ENCODE measurements around the gene INHBC. TPM values are rescaled to one million over a fixed set of nuclear protein-coding genes. Genes with fewer than 3 reads are reported as not detected.
"Not testable (repeated sequence)": the region's sequence is repeated elsewhere in the genome, so short reads cannot be mapped to it uniquely, and the experiment has no call there.

INHBC gene
- total and polyA plus RNA-seq, 7 experiments from 2014 or later, result 0.16 TPM; not detected in 6

DNA sequence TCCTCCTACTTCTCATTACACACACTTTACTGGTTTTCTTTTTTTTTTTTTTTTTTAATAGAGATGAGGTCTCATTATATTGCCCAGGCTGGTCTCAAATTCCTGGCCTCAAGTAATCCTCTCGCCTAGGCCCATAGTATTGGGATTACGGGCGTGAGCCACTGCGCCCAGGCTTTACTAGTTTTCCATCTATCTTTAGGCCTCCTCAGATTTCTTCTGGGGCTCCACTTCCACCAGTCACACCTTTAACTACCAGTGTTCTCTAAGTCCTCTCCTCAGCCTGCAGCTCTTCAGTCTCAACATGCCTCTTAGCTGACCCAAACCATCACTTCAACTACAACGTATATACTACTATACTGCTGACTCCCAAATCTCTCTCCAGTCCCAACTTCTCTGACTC lies 14.1 kb upstream of the INHBC start:
- Histone ChIP-seq H3K27ac (ENCODE audit: low read depth, low read length) (no peak overlapping the region), H3K36me3 (ENCODE audit: control insufficient read depth in 2 of 3, insufficient read depth in 3 of 3, low read length in 3 of 3) (peaks cover 4 to 16% (median 6%) of the 10 kb centered on the region in 3 experiments), H3K9me3 (ENCODE audit: control insufficient read depth in 2 of 3, low read length in 3 of 3) (no peaks in the 10 kb centered on the region), H3K4me1 (ENCODE audit: control insufficient read depth in 2 of 2, insufficient read depth in 2 of 2, low read length in 2 of 2) (peaks cover 0 to 11% of the 10 kb centered on the region in 2 donors), H3K27me3 (ENCODE audit: control insufficient read depth in 2 of 2, insufficient read depth in 2 of 2, low read length in 2 of 2) (no peaks in the 10 kb centered on the region), H3K4me3 (ENCODE audit: low read length) (no peak overlapping the region)
- ChIA-PET POLR2A (interaction anchor here (0.7 to 1.8 kb wide), 2 partner anchors 10 to 31 kb away, joined by 3 to 6 read pairs; no protein-coding TSS in a partner anchor), CTCF (no interaction called here)
- H3K4me1 Mint-ChIP-seq, result peaks cover 8 to 60% (median 53%) of the 10 kb centered on the region in 7 donors
- peak overlapping the region in 5 of 9 donors; percentile 1 to 75 (median 51) for H3K27ac Mint-ChIP-seq
- H3K9me3 Mint-ChIP-seq, result peaks cover 0 to 1% (median 0%) of the 10 kb centered on the region in 11 donors
- intact Hi-C loops (cut with micrococcal nuclease), result no loop called here
- H3K4me3 Mint-ChIP-seq, result no peak overlapping the region
- H3K27me3 Mint-ChIP-seq, result no peaks in the 10 kb centered on the region
- peaks cover 0 to 26% (median 10%) of the 10 kb centered on the region in 5 donors for H3K36me3 Mint-ChIP-seq
- ATAC-seq (no peak), DNase-seq (no peak)

DNA sequence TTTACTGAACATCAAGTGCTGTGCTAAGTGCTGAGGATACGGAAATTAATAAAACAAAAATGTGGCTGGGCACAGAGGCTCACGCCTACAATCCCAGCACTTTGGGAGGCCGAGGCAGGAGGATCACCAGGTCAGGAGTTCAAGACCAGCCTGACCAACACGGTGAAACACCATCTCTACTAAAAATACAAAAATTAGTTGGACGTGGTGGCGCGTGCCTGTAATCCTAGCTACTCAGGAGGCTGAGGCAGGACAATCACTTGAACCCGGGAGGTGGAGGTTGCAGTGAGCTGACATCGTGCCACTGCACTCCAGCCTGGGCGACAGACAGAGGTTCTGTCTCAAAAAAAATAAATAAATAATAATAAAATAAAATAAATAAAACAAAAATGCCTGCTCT lies 7.6 kb upstream of the INHBC start:
- H3K27me3 ChIP-seq (ENCODE audit: control insufficient read depth in 2 of 2, insufficient read depth in 2 of 2, low read length in 2 of 2); CTCF ChIA-PET; DNase-seq; ATAC-seq; H3K9me3 Mint-ChIP-seq; H3K4me3 Mint-ChIP-seq; intact Hi-C loops (cut with micrococcal nuclease); H3K27ac ChIP-seq (ENCODE audit: low read depth, low read length); H3K9me3 ChIP-seq (ENCODE audit: control insufficient read depth in 2 of 3, low read length in 3 of 3); POLR2A ChIA-PET; H3K4me3 ChIP-seq (ENCODE audit: low read length); H3K27me3 Mint-ChIP-seq: not testable (repeated sequence)
- H3K27ac Mint-ChIP-seq, result peak overlapping the region in 2 of 9 donors; percentile 57 to 62
- peaks cover 26 to 62% (median 52%) of the 10 kb centered on the region in 7 donors for H3K4me1 Mint-ChIP-seq
- H3K36me3 ChIP-seq (ENCODE audit: control insufficient read depth in 2 of 3, insufficient read depth in 3 of 3, low read length in 3 of 3), result peaks cover 0 to 14% (median 4%) of the 10 kb centered on the region in 3 experiments
- H3K36me3 Mint-ChIP-seq, result peaks cover 0 to 27% (median 11%) of the 10 kb centered on the region in 5 donors
- peaks cover 8 to 17% of the 10 kb centered on the region in 2 donors for H3K4me1 ChIP-seq (ENCODE audit: control insufficient read depth in 2 of 2, insufficient read depth in 2 of 2, low read length in 2 of 2)

DNA sequence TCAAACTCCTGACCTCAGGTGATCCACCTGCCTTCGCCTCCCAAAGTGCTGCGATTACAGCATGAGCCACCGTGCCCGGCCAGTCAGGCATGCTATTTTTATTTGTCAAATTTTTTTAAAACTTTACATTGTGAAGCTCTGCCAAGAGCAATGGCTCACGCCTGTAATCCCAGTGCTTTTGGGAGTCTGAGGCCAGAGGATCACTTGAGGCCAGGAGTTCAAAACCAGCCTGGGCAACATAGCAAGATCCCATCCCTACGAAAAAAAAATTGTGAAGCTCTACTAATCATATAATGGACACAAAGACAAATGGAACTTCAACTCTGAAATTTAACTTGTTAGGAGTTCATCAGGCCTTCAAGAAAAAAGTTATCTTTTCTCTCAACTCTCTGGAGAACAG lies 5.6 kb upstream of the INHBC start:
- H3K36me3 Mint-ChIP-seq, result peaks cover 0 to 15% (median 5%) of the 10 kb centered on the region in 5 donors

DNA sequence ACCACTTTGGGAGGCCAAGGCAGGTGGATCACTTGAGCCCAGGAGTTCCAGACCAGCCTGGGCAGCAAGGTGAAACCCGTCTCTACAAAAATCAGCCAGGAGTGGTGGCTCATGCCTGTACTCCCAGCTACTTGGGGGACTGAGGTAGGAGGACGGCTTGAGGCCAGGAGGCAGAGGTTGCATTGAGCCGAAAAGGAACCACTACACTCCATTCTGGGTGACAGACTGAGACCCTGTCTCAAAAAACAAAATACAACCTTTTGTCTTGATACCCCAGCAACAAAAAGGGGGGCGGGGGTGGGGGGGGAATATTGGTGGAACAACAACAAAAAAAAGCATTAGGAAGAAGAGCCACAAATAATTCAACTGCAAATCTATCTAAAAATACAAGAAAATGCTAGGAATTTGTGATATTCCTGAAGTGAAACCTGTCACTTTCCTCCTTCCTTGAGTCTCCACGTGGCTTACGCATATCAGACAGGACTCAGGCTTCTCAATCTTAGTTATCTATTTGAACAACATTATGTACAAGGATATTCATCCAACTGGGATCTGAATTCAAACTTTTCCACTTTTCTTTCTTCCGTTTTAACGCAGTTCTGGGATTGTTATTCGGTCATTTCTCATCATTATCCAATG lies 5.0 kb upstream of the INHBC start:
- ATAC-seq (no peak), DNase-seq (no peak)
- ChIA-PET POLR2A (interaction anchor here (0.7 to 1.2 kb wide), 9 partner anchors 8 to 200 kb away, joined by 3 to 6 read pairs (median 5); partner anchors contain the start of genes GLI1, MARS1, PIP4K2C and SHMT2), CTCF (interaction anchor here (1.5 kb wide), 1 partner anchor 31 kb away, joined by 4 read pairs; no protein-coding TSS in a partner anchor)
- Mint-ChIP-seq H3K4me1 (peaks cover 23 to 52% (median 42%) of the 10 kb centered on the region in 7 donors), H3K9me3 (peaks cover 0 to 4% (median 0%) of the 10 kb centered on the region in 11 donors), H3K4me3 (peak overlapping the region; percentile 84 to 100 (median 96)), H3K27ac (peak overlapping the region; percentile 97 to 100 (median 98)), H3K36me3 (peaks cover 0 to 10% (median under 1%) of the 10 kb centered on the region in 5 donors), H3K27me3 (no peaks in the 10 kb centered on the region)
- intact Hi-C loops (cut with micrococcal nuclease), result loop anchor here (2.0 to 5.0 kb wide), 5 partner anchors 57 to 1327 kb away; partner anchors contain the start of genes COQ10A (in 1 of the 2), PA2G4 (in 1 of the 2) and TSPAN31 (in 1 of the 2)
- H3K4me1 ChIP-seq (ENCODE audit: control insufficient read depth in 2 of 2, insufficient read depth in 2 of 2, low read length in 2 of 2), result peaks cover 8 to 17% of the 10 kb centered on the region in 2 donors
- H3K27ac ChIP-seq (ENCODE audit: low read depth, low read length), result peak overlapping the region; percentile 85
- no peaks in the 10 kb centered on the region for H3K27me3 ChIP-seq (ENCODE audit: control insufficient read depth in 2 of 2, insufficient read depth in 2 of 2, low read length in 2 of 2)
- peaks cover 0 to 7% (median 0%) of the 10 kb centered on the region in 3 experiments for H3K36me3 ChIP-seq (ENCODE audit: control insufficient read depth in 2 of 3, insufficient read depth in 3 of 3, low read length in 3 of 3)
- no peaks in the 10 kb centered on the region for H3K9me3 ChIP-seq (ENCODE audit: control insufficient read depth in 2 of 3, low read length in 3 of 3)
- H3K4me3 ChIP-seq (ENCODE audit: low read length), result peak overlapping the region; percentile 55

More for the DNA sequence above, 5.6 kb upstream of the INHBC start:
- H3K27me3 Mint-ChIP-seq, result no peaks in the 10 kb centered on the region
- Histone ChIP-seq H3K27me3 (ENCODE audit: control insufficient read depth in 2 of 2, insufficient read depth in 2 of 2, low read length in 2 of 2) (no peaks in the 10 kb centered on the region), H3K27ac (ENCODE audit: low read depth, low read length) (peak overlapping the region; percentile 85), H3K4me3 (ENCODE audit: low read length) (no peak overlapping the region), H3K9me3 (ENCODE audit: control insufficient read depth in 2 of 3, low read length in 3 of 3) (no peaks in the 10 kb centered on the region), H3K36me3 (ENCODE audit: control insufficient read depth in 2 of 3, insufficient read depth in 3 of 3, low read length in 3 of 3) (peaks cover 0 to 7% (median 0%) of the 10 kb centered on the region in 3 experiments), H3K4me1 (ENCODE audit: control insufficient read depth in 2 of 2, insufficient read depth in 2 of 2, low read length in 2 of 2) (peaks cover 8 to 17% of the 10 kb centered on the region in 2 donors)
- no peak for ATAC-seq
- ChIA-PET CTCF (no interaction called here), POLR2A (interaction anchor here (1.1 kb wide), 1 partner anchor 85 kb away, joined by 3 read pairs; no protein-coding TSS in a partner anchor)
- peaks cover 26 to 56% (median 47%) of the 10 kb centered on the region in 7 donors for H3K4me1 Mint-ChIP-seq
- peak overlapping the region; percentile 74 to 100 (median 97) for H3K27ac Mint-ChIP-seq
- peaks cover 0 to 4% (median 0%) of the 10 kb centered on the region in 11 donors for H3K9me3 Mint-ChIP-seq
- H3K4me3 Mint-ChIP-seq, result peak overlapping the region; percentile 39 to 100 (median 86)
- no peak for DNase-seq
- intact Hi-C loops (cut with micrococcal nuclease), result no loop called here

DNA sequence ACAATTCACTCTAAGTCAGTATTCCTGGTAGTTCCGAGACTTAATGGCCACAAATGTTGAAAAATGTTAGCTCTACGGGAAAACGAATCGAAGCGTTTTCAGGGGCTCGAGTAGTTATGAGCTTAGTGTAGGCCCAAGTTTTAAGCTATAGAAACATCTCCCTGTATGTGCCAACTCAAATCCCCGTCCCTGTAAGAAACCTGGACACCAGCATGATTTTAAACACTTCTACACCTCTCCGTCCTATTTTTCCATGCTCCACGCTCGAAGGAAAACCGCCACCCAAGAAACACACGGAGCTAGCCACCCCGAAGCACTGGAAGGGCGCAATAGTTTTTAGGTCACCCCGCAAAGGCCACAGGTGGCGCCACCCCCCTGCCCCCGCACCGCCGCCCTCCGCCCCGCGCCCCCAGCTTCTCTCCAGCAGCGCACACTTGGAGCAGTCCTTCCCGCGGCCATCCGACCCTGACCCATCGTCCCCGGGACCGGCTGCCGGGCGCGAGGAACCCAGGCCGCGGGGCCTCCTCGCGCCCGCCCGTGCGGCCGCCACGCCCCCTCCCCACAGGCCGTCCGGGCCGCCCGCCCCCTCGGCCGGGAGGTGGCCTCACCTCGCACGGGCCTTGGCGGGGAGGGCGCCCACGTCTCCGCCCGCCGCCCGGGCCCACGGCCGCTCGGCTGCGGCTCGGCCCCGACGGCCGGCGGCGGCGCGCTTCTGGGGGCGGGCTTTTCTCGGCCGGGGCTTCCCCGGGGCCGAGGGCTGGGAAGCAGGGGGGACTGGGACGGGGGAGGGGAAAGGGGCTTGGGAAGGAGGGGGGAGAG lies 4.3 kb upstream of the INHBC start:
- H3K4me1 ChIP-seq (ENCODE audit: control insufficient read depth in 2 of 2, insufficient read depth in 2 of 2, low read length in 2 of 2), result peaks cover 8 to 17% of the 10 kb centered on the region in 2 donors
- ATAC-seq (peak; percentile 72), DNase-seq (peak in 8 of 9 donors; percentile 37 to 79 (median 58))
- H3K36me3 Mint-ChIP-seq, result peaks cover 0 to 10% (median 0%) of the 10 kb centered on the region in 5 donors
- CTCF ChIA-PET, result interaction anchor here (1.5 kb wide), 1 partner anchor 31 kb away, joined by 4 read pairs; no protein-coding TSS in a partner anchor
- no peaks in the 10 kb centered on the region for H3K27me3 Mint-ChIP-seq
- H3K4me3 Mint-ChIP-seq, result peak overlapping the region; percentile 88 to 100 (median 98)
- intact Hi-C loops (cut with micrococcal nuclease), result loop anchor here (2.0 to 5.0 kb wide), 5 partner anchors 56 to 1328 kb away; partner anchors contain the start of genes COQ10A (in 1 of the 2), PA2G4 (in 1 of the 2) and TSPAN31 (in 1 of the 2)
- H3K4me1 Mint-ChIP-seq, result peaks cover 25 to 53% (median 43%) of the 10 kb centered on the region in 7 donors
- H3K36me3 ChIP-seq (ENCODE audit: control insufficient read depth in 2 of 3, insufficient read depth in 3 of 3, low read length in 3 of 3), result peaks cover 0 to 6% (median 0%) of the 10 kb centered on the region in 3 experiments
- POLR2A ChIA-PET, result interaction anchor here (0.7 to 1.2 kb wide), 9 partner anchors 9 to 201 kb away, joined by 3 to 6 read pairs (median 5); partner anchors contain the start of genes GLI1, MARS1, PIP4K2C and SHMT2
- H3K9me3 ChIP-seq (ENCODE audit: control insufficient read depth in 2 of 3, low read length in 3 of 3), result no peaks in the 10 kb centered on the region
- H3K27me3 ChIP-seq (ENCODE audit: control insufficient read depth in 2 of 2, insufficient read depth in 2 of 2, low read length in 2 of 2), result no peaks in the 10 kb centered on the region
- peaks cover 0 to 4% (median 0%) of the 10 kb centered on the region in 11 donors for H3K9me3 Mint-ChIP-seq
- H3K27ac ChIP-seq (ENCODE audit: low read depth, low read length), result peak overlapping the region; percentile 85
- peak overlapping the region; percentile 97 to 100 (median 99) for H3K27ac Mint-ChIP-seq
- H3K4me3 ChIP-seq (ENCODE audit: low read length), result peak overlapping the region; percentile 55

Data from naive thymus-derived CD4-positive, alpha-beta T cell (primary cell).